NCI-H446 treated with DMSO at 0.1 percent for 48 hours (cell line): ENCODE results near the gene PARN.

ENCODE experiments used
- DNase-seq: peaks from one replicate; lab custom pipeline; 2025; lab: John Stamatoyannopoulos, UW

The PARN gene

DNA sequence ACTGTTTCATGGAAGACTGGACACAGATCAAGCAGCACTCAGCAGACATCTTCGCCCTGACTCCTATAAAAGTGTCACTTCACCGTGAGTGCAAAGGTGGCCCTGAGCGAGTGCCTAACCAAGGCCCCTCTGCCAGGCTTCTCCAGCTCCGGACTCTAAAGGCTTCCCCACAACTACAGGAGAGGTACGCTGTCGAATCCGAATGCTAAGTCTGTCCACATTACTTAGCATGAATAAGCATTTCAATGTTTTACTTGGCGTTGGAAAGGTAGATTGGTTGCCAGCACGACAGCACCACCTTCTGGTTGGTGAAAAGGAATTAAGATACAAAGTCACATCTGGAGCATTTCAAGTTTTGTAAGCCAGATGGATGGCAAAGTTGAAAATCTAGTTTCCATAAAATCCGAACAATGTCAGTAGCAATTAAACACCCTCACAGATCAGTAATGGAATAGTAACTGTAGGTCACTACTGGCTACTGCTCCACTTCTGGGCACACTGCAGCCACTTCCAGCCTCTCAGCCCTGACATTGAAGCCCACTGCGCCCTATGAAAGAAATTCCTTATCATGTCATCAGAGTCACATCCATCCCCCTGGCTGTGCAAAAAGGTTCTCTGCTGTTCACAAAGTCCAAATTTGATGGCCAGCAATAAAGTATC, 100.9 kb downstream of the PARN start:
- DNase-seq: peak; percentile 67

DNA sequence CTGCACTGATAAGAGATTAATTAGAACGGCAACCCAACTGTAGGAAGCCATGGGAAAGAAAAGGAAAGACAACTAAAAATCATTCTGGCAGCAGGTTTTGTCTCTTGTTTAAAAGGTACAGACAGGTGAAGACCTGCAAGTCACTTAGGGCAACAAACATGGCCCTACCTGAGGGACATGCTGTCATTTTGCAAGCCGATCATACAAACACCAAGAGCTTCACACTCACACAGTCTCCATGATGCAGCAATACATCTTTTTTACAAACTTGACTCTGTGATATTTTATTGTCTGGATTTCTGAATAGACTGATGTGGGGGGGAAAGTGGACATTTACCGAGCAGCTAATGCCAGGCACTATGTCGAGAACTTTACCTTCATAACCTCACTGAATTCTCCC, 101.8 kb downstream of the PARN start:
- no peak for DNase-seq

DNA sequence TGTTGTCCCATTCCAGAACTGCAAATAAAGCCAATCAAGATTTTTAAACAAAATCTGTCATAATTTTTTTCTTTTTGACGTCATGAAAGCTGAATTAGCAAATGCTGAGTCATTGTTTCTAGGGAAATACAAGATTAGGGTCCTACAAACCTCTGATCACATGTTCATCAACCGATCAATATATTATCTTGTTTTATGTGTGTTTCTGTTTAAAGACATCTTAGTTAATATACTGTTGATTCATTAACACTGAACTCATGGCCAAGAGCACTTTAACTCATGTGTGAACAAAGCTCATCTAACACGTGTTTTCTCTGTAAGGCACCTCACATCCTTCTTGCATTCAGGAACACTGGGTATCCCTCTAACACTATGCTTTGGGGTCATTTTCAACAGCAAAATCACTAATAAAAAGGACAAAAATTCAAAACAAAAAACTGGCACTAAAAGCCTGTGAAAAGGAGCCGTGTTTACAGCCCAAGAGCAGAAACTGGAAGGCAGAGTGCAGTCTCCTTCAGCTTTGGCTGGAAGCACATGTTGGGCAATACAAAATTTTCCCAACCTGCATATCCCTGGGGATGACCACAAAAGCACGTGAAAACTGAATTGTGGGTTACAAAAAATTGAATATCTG, 102.5 kb downstream of the PARN start:
- no peak for DNase-seq

DNA sequence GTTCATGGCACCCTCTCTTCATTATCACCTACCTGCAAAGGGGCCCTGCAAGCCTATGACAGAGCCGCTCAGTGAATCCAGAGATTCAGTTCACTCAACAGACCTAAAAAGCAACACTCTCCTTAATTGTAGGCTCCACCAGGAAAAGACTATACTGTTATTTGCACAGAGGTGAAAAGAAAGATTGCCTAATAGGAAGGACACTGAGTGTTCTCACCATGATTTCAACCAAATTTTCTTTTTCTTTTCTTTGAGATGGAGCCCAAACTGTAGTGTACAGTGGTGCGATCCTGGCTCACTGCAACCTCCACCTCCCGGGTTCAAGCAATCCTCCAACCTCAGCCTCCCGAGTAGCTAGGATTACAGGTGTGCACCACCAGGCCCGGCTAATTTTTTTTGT, 104.5 kb downstream of the PARN start:
- DNase-seq: no peak

DNA sequence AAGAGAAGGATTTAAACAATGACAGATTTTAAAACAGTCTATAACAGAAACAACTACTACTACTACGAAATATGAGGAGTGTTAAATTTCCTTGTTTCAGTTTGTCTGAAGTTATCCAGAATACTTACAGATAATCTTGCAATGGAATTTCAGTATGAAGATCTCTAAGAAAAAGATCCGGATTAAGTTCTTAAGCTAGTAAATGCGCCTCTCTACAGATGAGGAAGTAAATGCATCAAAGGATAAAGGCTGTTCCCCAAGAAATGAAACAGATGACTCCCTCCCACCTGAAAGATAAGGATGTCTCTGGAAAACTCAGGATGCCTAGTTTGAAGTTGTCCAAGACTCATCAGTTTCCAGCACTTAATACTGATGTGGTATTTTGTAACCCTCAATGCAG, 105.1 kb downstream of the PARN start:
- DNase-seq: no peak

DNA sequence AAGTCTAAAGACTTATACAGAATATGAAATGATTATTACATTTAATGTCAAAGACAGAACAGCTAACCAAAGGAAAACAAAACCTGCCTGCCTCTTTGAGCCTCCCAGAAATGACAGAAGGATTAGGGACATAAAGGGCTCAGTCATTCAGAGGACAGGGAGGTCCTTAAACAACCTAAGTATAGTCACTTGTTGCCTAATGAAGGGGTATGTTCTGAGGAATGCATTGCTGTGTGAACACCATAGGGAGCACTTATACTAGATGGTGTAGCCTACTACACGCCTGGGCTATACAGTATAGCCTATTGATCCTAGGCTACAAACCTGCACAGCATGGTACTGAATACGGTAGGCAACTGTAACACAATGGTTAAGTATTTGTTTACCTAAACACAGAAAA, 106.4 kb downstream of the PARN start:
- DNase-seq: no peak

DNA sequence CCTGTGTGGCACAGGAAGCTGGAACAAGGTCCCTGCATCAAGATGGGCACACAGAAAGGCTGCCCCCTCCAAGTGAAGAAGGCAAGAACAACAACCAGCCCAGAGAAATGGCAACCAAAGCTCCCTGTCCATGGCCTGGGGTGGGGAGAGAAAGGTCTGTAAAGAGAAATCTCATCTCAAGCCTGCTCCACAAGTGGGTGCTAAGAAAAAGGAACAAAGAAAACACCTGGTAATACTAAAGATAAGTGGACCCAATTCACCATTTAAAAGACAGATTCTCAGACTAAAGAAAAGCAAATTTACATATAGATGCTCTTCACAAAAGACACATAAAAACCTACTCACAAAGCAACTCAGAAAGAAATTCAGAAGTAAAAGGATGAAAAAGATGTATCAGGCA, 107.4 kb downstream of the PARN start:
- DNase-seq: no peak

DNA sequence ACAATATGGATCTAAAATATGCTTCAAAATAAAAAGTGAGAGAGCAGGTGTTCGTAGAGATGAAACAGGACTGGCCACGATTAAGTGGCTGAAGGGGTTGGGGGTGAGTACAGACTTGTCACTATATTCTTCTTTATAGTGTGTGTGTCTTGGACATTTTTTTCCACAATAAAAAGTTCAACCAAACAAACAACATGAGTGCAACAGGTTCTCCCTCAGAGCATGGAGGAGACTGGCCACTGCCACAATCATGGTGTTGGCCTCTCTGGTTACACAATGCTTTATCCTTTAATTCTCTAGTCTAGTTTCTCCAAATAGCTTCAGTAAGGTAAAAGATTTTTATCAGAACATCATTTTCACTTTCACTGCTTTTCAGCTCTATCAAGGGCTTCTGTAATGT, 109.3 kb downstream of the PARN start:
- no peak for DNase-seq

DNA sequence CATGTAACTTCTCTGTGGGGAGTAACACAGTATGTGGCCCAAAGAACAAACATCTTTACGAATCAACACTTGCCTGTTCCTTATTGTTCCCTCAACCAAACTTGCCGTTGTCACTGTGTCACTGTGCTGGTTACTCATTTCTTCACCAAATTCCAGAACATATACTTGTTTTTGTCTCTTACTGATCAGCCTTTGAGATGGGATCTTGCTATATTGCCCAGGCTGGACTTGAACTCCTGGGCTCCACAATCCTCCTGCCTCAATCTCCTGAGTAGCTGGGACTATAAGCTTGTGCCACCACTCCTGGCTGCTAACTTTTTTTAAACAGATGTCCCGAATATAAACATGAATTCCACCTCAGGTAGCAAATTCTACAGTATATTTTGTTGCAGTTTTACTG, 115.1 kb downstream of the PARN start:
- no peak for DNase-seq

DNA sequence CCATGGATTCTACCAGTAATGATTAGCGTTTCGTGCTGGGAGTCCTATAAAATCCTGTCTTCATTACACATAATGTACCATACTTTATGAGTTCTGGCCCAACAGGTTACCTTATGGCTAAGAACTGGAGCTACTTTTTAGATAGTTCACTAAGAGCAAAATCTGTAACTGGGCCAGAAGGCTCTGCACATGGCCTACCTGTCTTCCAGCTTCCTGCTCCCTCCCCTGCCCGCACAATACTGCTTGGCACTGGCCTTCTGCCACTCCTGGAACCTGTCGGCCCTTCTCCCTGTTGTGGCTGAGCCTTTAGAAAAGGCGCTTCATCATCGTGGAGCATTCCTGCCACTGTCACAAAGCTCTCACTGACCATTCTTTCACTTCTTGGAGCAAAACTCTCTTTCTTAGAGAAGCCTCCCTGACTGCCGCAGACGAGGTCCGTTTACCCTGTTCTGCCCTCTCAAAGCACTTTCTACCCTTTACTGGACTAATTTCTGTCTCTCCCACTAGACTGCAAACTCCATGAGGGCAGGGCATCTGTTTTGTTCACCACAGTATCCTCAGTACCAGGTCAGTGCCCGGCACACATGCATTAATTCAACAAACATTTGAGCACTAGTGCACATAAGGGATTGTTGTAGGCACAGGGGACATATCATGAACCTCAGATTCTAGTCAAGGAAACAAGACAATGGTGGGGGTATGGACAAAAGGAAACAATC, 116.5 kb downstream of the PARN start:
- DNase-seq: no peak

DNA sequence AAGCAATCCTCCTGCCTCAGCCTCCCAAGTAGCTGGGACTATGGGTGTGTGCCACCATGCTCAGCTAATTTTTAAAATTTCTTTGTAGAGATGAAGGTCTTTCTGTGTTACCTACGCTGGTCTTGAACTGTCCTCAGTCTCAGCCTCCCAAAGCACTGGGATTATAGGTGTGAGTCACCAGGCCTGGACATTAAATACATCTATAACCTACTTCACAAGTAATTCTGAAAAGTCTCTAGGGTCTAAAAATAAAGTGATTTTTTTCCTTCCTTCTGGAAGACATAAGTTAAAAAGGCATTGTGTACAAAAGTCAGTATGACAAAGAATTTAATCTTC, 118.3 kb downstream of the PARN start:
- DNase-seq: no peak

DNA sequence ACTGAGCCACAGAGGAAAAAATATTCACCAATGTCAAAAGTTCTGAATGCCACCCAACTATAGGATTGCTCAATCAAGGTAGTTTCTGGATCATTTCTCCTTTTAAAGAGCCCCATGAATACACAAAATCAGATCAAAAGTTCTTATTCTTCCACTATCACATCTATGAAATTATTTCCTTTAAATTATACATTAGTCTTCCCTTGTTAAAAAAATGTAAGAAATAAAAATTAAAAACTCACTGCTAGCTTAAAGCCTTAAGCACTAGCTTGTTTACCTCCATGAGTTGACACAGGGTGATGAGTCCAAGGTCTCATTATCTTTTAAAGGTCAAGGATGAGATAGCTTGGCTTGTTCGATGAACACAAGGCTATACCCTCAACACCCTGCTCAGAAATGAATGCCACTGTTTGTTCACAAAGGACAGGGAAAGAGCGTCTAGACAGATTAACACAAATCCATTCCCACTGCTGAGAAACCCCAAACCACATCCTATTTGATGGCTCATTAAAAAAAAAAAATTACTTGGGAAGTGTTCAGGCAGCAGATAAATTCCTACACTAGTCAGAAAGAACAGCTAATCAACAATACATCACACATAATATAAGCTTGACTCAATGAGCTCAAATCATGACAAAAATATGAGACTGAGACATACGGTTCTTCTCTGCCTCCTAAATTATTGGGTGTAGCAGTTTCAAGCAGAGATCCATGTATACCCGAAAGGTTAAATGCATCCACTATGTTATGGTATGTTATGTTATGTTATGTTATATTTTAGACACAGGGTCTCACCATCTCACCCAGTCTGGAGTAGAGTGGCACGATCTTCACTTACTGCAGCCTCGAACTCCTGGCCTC, 118.9 kb downstream of the PARN start:
- DNase-seq: no peak

DNA sequence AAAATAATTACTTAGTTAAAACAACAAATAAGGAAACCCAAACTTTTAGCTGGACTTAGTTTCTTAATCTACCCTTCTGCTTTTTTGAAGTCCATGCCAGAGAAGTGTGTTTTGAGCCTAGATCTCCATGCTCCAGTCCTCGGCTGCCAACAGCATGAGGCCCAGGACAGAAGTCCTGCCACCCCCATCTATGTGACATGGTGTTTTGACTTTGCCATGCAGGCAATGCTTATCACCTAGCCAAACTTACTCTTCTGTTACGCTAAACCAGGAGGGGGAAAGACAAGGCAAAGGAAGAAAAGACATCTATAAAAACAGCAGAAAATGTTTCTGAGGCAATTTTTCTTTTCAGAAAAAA, 119.5 kb downstream of the PARN start:
- no peak for DNase-seq

DNA sequence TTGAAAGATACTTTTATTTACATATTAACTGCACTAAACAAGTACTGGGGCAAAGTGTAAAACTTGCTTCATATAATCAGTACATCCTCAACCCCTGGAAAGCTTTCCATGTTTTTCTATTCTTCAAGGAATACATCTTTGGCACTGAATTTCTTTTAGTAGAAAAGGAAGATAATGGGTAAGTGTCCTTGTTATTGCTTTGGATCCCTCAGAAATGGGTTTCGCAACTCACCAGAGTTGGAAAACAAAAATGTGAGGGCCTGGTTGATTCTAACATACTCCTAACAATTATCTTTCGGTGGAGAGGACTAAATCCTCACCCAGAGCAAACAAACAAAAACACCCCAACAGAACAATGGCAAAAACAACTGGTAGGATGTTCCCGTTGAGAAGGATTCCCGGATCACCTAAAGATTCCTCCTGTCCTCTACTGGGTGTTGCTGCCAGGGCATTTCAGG, 120.4 kb downstream of the PARN start:
- no peak for DNase-seq

DNA sequence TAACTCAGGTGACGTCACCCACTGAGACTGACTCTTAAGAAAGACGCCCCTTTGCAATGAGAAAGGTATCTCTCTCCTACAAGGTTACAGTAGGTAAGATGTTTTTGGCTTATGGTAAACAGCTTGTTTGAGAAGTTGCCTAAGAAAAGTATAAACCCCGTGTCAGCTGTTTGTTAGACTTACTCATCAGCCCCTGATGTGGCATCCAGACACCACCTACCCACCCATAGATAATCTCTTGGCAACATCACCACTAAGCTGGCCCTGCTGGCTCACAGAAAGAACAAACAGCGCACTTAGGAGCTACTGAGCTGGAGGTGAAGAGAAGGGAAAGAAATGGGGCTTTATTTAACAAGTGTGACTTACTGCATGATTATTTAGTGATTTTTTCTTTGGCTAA, 121.0 kb downstream of the PARN start:
- peak; percentile 55 for DNase-seq

DNA sequence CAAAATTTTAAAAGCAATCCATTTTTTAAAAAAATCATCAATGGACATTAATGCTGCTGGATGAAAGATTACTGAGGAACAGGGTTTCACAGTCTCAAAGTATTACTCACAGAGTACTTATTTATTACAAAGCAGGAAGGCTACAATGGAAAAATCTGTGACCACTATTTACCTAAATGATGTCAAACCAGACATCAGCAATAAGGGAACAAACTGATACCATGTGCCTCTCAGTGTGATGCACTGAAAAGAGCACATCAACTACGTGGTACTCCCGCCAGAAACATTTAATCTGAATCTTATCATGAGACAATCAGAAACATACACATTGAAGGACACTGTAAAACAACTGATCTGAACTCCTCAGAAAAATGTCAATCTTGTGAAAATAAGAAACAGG, 124.2 kb downstream of the PARN start:
- DNase-seq: no peak

DNA sequence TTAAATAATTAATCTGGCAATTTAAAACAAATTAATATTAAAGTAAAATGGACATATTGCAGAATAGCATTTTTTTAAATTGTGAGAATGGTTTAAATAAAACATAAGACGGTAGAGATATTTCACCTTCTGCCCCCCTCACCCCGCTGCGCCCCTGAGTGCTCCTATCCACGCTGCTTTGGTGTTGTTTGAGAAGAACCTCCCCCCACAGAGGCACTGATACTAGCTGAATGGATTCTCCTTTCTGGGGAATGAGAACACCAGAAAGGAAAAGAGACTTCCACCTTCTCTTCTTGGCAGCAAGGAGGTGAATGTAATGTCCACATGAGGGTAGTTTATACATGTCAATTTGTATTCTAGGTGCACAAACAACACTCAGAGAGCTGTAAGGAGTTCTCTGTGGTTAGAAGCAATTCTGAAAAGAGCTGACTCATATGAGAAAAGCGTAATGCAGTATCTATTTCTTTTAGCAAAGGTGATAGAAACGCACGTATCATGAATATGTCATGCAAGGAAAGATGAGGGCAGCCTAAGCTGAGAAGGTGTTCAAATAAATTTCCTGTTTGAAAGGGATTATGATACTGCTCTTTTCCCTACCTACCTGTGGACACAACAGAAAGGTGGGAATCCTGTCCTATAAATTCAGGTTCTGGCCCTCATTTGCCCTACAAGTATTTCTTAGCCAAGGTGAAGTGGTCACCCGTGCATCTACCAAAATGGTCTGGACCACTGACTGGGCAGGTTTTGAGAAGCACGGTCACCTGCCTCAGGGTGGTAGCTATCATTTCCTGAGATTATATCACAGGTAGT, 126.9 kb downstream of the PARN start:
- DNase-seq: no peak

DNA sequence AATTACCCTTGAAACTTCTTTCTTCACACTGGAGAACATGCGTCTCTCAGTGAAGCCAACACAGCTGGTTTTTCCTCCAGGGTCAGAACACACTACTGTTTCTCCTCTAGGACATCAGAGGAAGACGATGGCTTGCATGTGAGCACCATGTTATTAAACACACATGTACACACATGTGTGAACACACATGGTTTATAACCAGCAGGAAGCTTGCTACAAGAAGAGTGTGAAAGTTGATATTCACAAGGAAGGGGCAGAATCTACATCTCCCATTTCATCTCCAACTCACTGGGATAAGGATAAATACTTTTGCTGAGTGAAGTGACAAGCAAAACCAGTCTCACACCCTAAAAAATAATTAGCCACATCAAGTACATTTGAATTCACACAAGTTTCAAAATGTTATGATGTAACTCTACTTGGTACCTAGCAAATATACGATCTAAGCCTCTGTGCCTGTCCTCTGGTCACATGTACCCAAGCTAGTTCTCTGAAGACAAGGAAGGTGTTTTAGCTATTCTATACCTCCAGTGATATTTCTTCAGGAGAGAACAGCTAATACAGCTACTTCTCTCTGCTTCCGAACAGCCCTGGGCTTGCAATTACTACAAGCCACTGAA, 127.7 kb downstream of the PARN start:
- no peak for DNase-seq

DNA sequence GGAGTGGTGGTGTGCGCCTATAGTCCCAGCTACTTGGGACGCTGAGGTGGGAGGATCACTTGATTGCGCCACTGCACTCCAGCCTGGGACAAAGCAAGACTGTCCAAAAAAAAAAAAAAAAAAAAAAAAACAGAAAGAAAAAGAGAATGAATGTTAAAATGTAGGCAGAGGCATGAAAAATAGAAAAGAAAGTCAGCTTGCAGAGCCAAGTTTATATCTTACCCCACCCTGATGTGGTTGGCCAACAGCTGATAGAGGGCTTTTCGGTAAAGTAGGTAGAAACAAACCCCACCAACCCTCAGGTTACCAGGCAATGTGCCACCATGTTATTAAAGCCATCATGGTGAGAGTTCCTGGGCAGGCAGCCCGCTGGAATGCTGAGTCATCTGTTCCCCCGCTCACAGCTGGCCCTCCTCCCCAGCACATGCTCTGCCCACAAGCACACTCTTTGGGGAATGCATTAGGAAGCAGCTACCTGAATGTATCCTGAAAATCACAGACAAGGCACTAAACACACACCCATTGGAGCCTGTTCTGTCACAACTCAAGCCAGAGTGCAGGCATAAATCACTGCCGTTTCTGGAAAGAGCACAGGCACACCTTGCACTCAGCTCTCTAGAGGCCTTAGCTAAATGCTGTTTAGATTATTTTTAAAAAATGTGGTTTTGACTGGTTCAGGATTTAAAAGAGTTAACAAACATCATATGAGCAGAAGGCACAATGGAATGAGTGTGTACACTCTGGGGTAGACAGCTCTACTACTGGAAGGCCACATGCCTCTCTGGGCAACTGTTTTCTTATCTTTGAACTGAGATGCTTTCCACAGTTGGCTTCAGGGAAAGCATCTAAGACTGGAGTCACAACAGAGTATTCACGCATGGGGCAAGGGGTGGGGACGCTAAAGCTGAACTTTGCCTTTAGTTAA, 128.5 kb downstream of the PARN start:
- DNase-seq: peak; percentile 85

DNA sequence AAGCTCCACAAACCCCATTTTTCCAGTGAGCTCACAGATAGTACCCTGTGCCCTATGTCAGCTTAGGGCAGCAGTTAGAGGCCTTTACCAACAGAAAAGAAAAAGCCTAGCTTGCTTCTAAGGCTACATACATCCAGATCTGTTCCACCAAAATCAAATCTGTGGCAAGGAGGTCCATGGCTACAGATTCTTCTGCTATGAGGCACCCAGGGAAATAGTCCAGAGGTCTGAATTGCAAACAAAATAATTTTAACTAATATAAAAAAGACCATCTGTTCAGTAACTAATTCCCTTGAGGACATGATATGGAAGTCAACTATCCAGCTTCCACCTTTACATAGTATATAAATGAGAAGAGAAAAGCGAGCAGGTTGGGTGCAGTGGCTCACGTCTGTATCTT, 129.3 kb downstream of the PARN start:
- DNase-seq: peak; percentile 21
